Prostate gland (tissue), 2 donors: ENCODE results near the gene OTOP2.

ENCODE experiments used
- POLR2A ChIP-seq: fragments of 450-650 bp; IDR thresholded peaks from one replicate; pipeline ENCODE4 v1.6.1; 2016; ENCODE audit warnings: antibody characterized with exemption, mild to moderate bottlenecking
- POLR2AphosphoS5 ChIP-seq: sonication (generic); formaldehyde crosslinking; IDR thresholded peaks from one replicate; pipeline ENCODE4 v1.6.1; 2017; ENCODE audit warnings: antibody characterized with exemption
- TF ChIP-seq, protein P1 (sequence below), 4 experiments: fragments of 200-600 bp in 2 of 4; fragments of 450-650 bp in 2 of 4; sonication (generic) in 2 of 4; IDR thresholded peaks; 1 replicate in 3 of 4; 2 replicates in 1 of 4; pipeline ENCODE4 v1.5.1; 2016 to 2019; ENCODE audit warnings: antibody characterized with exemption in 4 of 4, mild to moderate bottlenecking in 2 of 4, moderate library complexity in 2 of 4

- TF ChIP-seq, protein P1, sequence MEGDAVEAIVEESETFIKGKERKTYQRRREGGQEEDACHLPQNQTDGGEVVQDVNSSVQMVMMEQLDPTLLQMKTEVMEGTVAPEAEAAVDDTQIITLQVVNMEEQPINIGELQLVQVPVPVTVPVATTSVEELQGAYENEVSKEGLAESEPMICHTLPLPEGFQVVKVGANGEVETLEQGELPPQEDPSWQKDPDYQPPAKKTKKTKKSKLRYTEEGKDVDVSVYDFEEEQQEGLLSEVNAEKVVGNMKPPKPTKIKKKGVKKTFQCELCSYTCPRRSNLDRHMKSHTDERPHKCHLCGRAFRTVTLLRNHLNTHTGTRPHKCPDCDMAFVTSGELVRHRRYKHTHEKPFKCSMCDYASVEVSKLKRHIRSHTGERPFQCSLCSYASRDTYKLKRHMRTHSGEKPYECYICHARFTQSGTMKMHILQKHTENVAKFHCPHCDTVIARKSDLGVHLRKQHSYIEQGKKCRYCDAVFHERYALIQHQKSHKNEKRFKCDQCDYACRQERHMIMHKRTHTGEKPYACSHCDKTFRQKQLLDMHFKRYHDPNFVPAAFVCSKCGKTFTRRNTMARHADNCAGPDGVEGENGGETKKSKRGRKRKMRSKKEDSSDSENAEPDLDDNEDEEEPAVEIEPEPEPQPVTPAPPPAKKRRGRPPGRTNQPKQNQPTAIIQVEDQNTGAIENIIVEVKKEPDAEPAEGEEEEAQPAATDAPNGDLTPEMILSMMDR (IDR thresholded peaks at IDR 0.05) = no peak
- TF ChIP-seq POLR2A (no peak), POLR2AphosphoS5 (no peak)
Observed at GRCh38 chr17:74959826-74960515, 35.9 kb downstream of the OTOP2 start.
